Mesendoderm (in vitro differentiated cells): ENCODE data around the gene SLC35F3.

Experiments used
- DNase-seq: peaks from one replicate; pipeline ENCODE4 v3.0.0; 2013
- H2AK5ac ChIP-seq: 2 replicates; pipeline ENCODE4 v1.6.1; 2013; ENCODE audit warnings: low read length, inconsistent platforms
- H2BK120ac ChIP-seq: 2 replicates; pipeline ENCODE4 v1.6.1; 2013; ENCODE audit warnings: low read depth, mild to moderate bottlenecking, low read length, moderate library complexity, mixed read lengths
- H2BK15ac ChIP-seq: replicated peaks from 2 replicates; pipeline ENCODE4 v1.6.1; 2013; ENCODE audit warnings: low read depth, mild to moderate bottlenecking, moderate library complexity
- H2BK5ac ChIP-seq: 2 replicates; pipeline ENCODE4 v1.6.1; 2013; ENCODE audit warnings: low read length, inconsistent platforms
- H3K18ac ChIP-seq: 2 replicates; pipeline ENCODE4 v1.6.1; 2013; ENCODE audit warnings: mild to moderate bottlenecking, low read length, mixed read lengths
- H3K23ac ChIP-seq: one replicate; pipeline ENCODE4 v1.6.1; 2013; ENCODE audit warnings: low read length
- H3K27ac ChIP-seq: 2 replicates; pipeline ENCODE4 v1.5.1; 2013; ENCODE audit warnings: low read depth, mild to moderate bottlenecking, inconsistent platforms, low read length, moderate library complexity
- H3K27me3 ChIP-seq: 2 replicates; pipeline ENCODE4 v1.6.1; 2013; ENCODE audit warnings: low read length, control low read depth, mild to moderate bottlenecking, inconsistent platforms; ENCODE audit not compliant: insufficient read depth, poor library complexity
- H3K36me3 ChIP-seq: 2 replicates; pipeline ENCODE4 v1.6.1; 2013; ENCODE audit warnings: low read length, inconsistent platforms; ENCODE audit not compliant: control insufficient read depth, insufficient read depth
- H3K4ac ChIP-seq: one replicate; pipeline ENCODE4 v1.6.1; 2013; ENCODE audit warnings: low read depth, mild to moderate bottlenecking, low read length, moderate library complexity
- H3K4me1 ChIP-seq: 2 replicates; pipeline ENCODE4 v1.6.1; 2013; ENCODE audit warnings: low read depth, low read length, inconsistent platforms; ENCODE audit not compliant: control insufficient read depth
- H3K4me2 ChIP-seq: 2 replicates; pipeline ENCODE4 v1.6.1; 2013; ENCODE audit warnings: low read length
- H3K4me3 ChIP-seq: 2 replicates; pipeline ENCODE4 v1.5.1; 2013; ENCODE audit warnings: mild to moderate bottlenecking, low read length
- H3K56ac ChIP-seq: one replicate; pipeline ENCODE4 v1.6.1; 2013; ENCODE audit warnings: low read length
- H3K79me1 ChIP-seq: 2 replicates; pipeline ENCODE4 v1.6.1; 2013; ENCODE audit warnings: low read length, inconsistent platforms
- H3K79me2 ChIP-seq: 2 replicates; pipeline ENCODE4 v1.6.1; 2013; ENCODE audit warnings: mild to moderate bottlenecking, low read length; ENCODE audit not compliant: control insufficient read depth, insufficient read depth
- H3K9ac ChIP-seq: 2 replicates; pipeline ENCODE4 v1.6.1; 2013; ENCODE audit warnings: low read length, inconsistent platforms
- H4K5ac ChIP-seq: one replicate; pipeline ENCODE4 v1.6.1; 2013; ENCODE audit warnings: low read length
- H4K8ac ChIP-seq: one replicate; pipeline ENCODE4 v1.6.1; 2013; ENCODE audit warnings: low read depth, mild to moderate bottlenecking, control low read depth, low read length, moderate library complexity
- WGBS: extraction: QIAGEN DNeasy Blood & Tissue Kit; methylation state at CpG from one replicate; pipeline ENCODE4 v1.1.7; 2013; ENCODE audit warnings: low lambda C conversion rate, missing lambda C conversion rate; ENCODE audit not compliant: insufficient coverage; ENCODE audit errors: extremely low coverage; 5-methylcytosine and 5-hydroxymethylcytosine counted together

The SLC35F3 gene

GRCh38 chr1:233959971-233960370 is 55.5 kb downstream of the SLC35F3 start:
- DNase-seq = no peak
- Histone ChIP-seq H3K4ac (no peak overlapping the region), H3K18ac (no peak overlapping the region), H4K5ac (no peak overlapping the region), H4K8ac (no peak overlapping the region), H3K4me1 (no peaks in the 10 kb centered on the region), H3K79me2 (no peaks in the 10 kb centered on the region), H3K23ac (no peak overlapping the region), H3K27ac (no peak overlapping the region), H3K56ac (no peak overlapping the region), H2BK120ac (no peak overlapping the region), H2BK5ac (no peak overlapping the region), H3K4me3 (no peak overlapping the region), H2AK5ac (no peak overlapping the region), H3K79me1 (no peaks in the 10 kb centered on the region), H2BK15ac (no peak overlapping the region), H3K4me2 (no peak overlapping the region), H3K9ac (no peak overlapping the region), H3K27me3 (no peaks in the 10 kb centered on the region), H3K36me3 (no peaks in the 10 kb centered on the region)
- no CpG with 5 or more reads among the region's 6 CpGs for WGBS

DNA sequence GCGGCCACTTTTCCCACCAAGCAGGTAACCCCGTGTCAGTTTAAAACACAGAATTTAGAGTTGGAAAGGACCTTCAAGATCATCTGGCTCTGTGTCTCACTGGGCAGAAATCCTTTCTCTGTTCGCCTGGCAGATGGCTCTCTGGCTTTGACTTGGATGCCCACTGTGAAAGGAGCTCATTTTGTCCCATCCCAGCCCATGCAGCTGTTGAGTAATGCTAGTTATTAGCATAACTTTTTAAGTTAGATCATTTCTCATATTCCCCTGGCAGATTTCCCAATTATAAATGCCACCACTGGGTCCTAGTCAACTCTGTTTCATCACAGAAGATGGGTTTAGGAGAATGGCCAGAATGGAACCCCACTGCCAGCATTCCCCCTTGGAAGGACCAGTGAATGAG is 55.9 kb downstream of the SLC35F3 start:
- H4K5ac ChIP-seq = no peak overlapping the region
- no peaks in the 10 kb centered on the region for H3K79me1 ChIP-seq
- H3K36me3 ChIP-seq = no peaks in the 10 kb centered on the region
- no peak overlapping the region for H2BK15ac ChIP-seq
- H2BK5ac ChIP-seq = no peak overlapping the region
- no CpG with 5 or more reads among the region's 3 CpGs for WGBS
- no peak overlapping the region for H3K56ac ChIP-seq
- no peak overlapping the region for H4K8ac ChIP-seq
- no peaks in the 10 kb centered on the region for H3K4me1 ChIP-seq
- H3K4me3 ChIP-seq = no peak overlapping the region
- H3K23ac ChIP-seq = no peak overlapping the region
- H2BK120ac ChIP-seq = no peak overlapping the region
- H3K27me3 ChIP-seq = no peaks in the 10 kb centered on the region
- H3K79me2 ChIP-seq = no peaks in the 10 kb centered on the region
- no peak overlapping the region for H3K18ac ChIP-seq
- H3K4me2 ChIP-seq = no peak overlapping the region
- no peak overlapping the region for H2AK5ac ChIP-seq
- H3K27ac ChIP-seq = no peak overlapping the region
- no peak for DNase-seq
- H3K4ac ChIP-seq = no peak overlapping the region
- H3K9ac ChIP-seq = no peak overlapping the region

GRCh38 chr1:233962878-233963277 is 58.4 kb downstream of the SLC35F3 start:
- no peak overlapping the region for H3K4me2 ChIP-seq
- H3K36me3 ChIP-seq = no peaks in the 10 kb centered on the region
- H3K23ac ChIP-seq = no peak overlapping the region
- no peak overlapping the region for H3K27ac ChIP-seq
- no peak overlapping the region for H3K9ac ChIP-seq
- H3K56ac ChIP-seq = no peak overlapping the region
- no peak overlapping the region for H2BK120ac ChIP-seq
- H3K18ac ChIP-seq = no peak overlapping the region
- no peaks in the 10 kb centered on the region for H3K79me1 ChIP-seq
- no peak overlapping the region for H3K4me3 ChIP-seq
- H2AK5ac ChIP-seq = no peak overlapping the region
- H3K4me1 ChIP-seq = no peaks in the 10 kb centered on the region
- H4K5ac ChIP-seq = no peak overlapping the region
- WGBS = no CpG with 5 or more reads among the region's 3 CpGs
- no peak overlapping the region for H3K4ac ChIP-seq
- no peaks in the 10 kb centered on the region for H3K27me3 ChIP-seq
- no peak for DNase-seq
- H4K8ac ChIP-seq = no peak overlapping the region
- no peak overlapping the region for H2BK5ac ChIP-seq
- no peak overlapping the region for H2BK15ac ChIP-seq
- H3K79me2 ChIP-seq = no peaks in the 10 kb centered on the region

DNA sequence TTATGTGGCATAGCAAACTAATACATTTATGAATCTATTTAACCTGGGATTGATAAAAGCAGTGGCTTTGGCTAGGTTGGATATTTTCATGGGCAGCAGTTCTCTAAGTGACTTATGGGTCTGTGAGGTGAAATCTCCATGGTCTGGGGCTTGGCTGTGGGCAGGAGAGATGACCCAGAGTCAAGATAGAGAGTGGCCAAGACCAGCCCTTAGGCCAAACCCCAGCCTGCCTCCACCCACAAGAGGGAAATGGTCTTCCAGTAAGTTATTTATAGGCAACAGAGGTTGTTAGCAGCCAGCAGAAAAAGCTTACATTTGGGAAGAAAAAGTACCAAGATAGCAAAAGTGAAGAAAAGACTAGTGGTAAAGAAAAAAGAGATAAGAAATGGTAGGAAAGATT is 61.4 kb downstream of the SLC35F3 start:
- Histone ChIP-seq H3K4me3 (no peak overlapping the region), H3K18ac (no peak overlapping the region), H4K5ac (no peak overlapping the region), H3K4ac (no peak overlapping the region), H3K56ac (no peak overlapping the region), H3K27ac (no peak overlapping the region), H2BK5ac (no peak overlapping the region), H3K27me3 (no peaks in the 10 kb centered on the region), H2AK5ac (no peak overlapping the region), H3K23ac (no peak overlapping the region), H2BK15ac (no peak overlapping the region), H3K4me2 (no peak overlapping the region), H4K8ac (no peak overlapping the region), H3K9ac (no peak overlapping the region), H3K79me2 (no peaks in the 10 kb centered on the region), H3K36me3 (no peaks in the 10 kb centered on the region), H3K79me1 (no peaks in the 10 kb centered on the region), H2BK120ac (no peak overlapping the region), H3K4me1 (no peaks in the 10 kb centered on the region)
- DNase-seq = no peak

DNA sequence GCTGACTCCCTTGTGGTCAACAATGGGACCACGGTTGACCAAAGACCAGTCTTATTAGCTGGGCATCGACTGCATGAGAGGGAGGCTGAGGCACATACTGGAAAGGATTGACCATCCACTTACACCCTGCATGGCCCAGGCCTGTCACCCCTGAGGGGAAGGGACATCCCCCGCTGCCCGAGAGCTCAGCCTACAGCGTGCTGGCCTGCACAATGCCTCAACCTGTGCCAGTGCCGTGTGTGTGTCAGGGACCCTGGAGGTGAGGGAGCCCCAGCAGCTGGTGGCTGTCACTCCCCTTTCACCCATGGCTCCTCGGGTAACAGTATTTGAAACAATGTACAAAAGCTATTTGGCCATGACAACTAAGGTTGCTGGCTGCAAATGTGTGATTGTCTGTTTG is 67.3 kb downstream of the SLC35F3 start:
- no peak overlapping the region for H2BK5ac ChIP-seq
- H3K18ac ChIP-seq = no peak overlapping the region
- no CpG with 5 or more reads among the region's 7 CpGs for WGBS
- no peaks in the 10 kb centered on the region for H3K79me2 ChIP-seq
- H4K8ac ChIP-seq = no peak overlapping the region
- no peak for DNase-seq
- no peaks in the 10 kb centered on the region for H3K79me1 ChIP-seq
- H3K4me2 ChIP-seq = no peak overlapping the region
- no peak overlapping the region for H3K4ac ChIP-seq
- no peaks in the 10 kb centered on the region for H3K27me3 ChIP-seq
- no peaks in the 10 kb centered on the region for H3K4me1 ChIP-seq
- no peak overlapping the region for H3K27ac ChIP-seq
- no peak overlapping the region for H2AK5ac ChIP-seq
- H4K5ac ChIP-seq = no peak overlapping the region
- no peak overlapping the region for H3K56ac ChIP-seq
- H2BK120ac ChIP-seq = no peak overlapping the region
- H3K36me3 ChIP-seq = no peaks in the 10 kb centered on the region
- H3K4me3 ChIP-seq = no peak overlapping the region
- no peak overlapping the region for H2BK15ac ChIP-seq
- no peak overlapping the region for H3K23ac ChIP-seq
- H3K9ac ChIP-seq = no peak overlapping the region

DNA sequence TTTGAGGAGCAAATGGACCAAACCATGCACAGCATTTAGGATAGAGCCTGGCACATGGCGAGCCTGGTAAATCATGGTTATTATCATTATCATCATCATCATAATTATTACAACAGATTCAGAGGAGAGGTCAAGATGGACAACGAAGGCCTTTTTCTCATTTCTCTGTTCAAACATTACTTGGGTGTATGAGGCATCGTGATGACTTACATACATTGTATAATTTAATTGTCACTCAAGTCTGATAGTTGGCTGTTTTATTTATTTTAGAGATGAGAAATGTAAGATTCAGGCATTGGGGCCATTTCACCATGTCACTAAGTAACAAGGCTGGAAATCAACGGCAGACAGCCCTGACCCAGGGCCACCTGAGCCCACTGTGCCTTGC is 68.1 kb downstream of the SLC35F3 start:
- WGBS = no CpG with 5 or more reads among the region's 4 CpGs
- no peak overlapping the region for H3K18ac ChIP-seq

More for the DNA sequence above, 68.1 kb downstream of the SLC35F3 start:
- H3K4me3 ChIP-seq = no peak overlapping the region
- no peak overlapping the region for H3K4me2 ChIP-seq
- no peaks in the 10 kb centered on the region for H3K79me1 ChIP-seq
- no peak overlapping the region for H2BK120ac ChIP-seq
- H4K5ac ChIP-seq = no peak overlapping the region
- no peaks in the 10 kb centered on the region for H3K4me1 ChIP-seq
- H3K27me3 ChIP-seq = no peaks in the 10 kb centered on the region
- H2BK5ac ChIP-seq = no peak overlapping the region
- no peak for DNase-seq
- no peak overlapping the region for H4K8ac ChIP-seq
- no peak overlapping the region for H2AK5ac ChIP-seq
- no peak overlapping the region for H3K4ac ChIP-seq
- H3K36me3 ChIP-seq = no peaks in the 10 kb centered on the region
- no peak overlapping the region for H3K23ac ChIP-seq
- no peak overlapping the region for H2BK15ac ChIP-seq
- H3K9ac ChIP-seq = no peak overlapping the region
- no peaks in the 10 kb centered on the region for H3K79me2 ChIP-seq
- H3K56ac ChIP-seq = no peak overlapping the region
- H3K27ac ChIP-seq = no peak overlapping the region
